HepG2 (cell line): ENCODE measurements around the gene PLD6. TPM values are rescaled to one million over a fixed set of nuclear protein-coding genes. Genes with fewer than 3 reads are reported as not detected.

Experiments used
- ATAC-seq: fragments of 200-7000 bp; cut with Tn5 transposase; 3 replicates; pipeline ENCODE4 v1.9.1; 2020; ENCODE audit warnings: mild to moderate bottlenecking, moderate library complexity
- BruUV-seq: library from RNA; stranded (reverse); fragments of 400-500 nt; replicated peaks from 2 replicates; lab custom pipeline; 2021; lab: Mats Ljungman, UMichigan
- CTCF ChIA-PET: fragments of 300-600 bp; formaldehyde crosslinking; extraction: SDS; loops from one replicate; lab custom pipeline; 2021; ENCODE audit warnings: low total read pairs, inconsistent platforms, low intra/inter-chr PET ratio; lab: Yijun Ruan, JAX
- POLR2A ChIA-PET: fragments of 350-600 bp; sonication (Branson Sonifier 250); formaldehyde crosslinking; loops from one replicate; lab custom pipeline; 2020; ENCODE audit warnings: antibody characterized with exemption, inconsistent platforms; lab: Yijun Ruan, JAX
- DNase-seq: peaks from one replicate; pipeline ENCODE4 v3.0.0-alpha.2; 2015; ENCODE audit warnings: low spot score
- FAIRE-seq: peaks from 3 replicates; lab custom pipeline; 2011; peaks lifted over from hg19 to GRCh38; lab: Jason Lieb, UNC
- H2AFZ ChIP-seq: one replicate; pipeline ENCODE4 v1.6.1; 2011; ENCODE audit warnings: low read length, inconsistent platforms
- H3K27ac ChIP-seq: fragments of 300-600 bp; 3 replicates; pipeline ENCODE4 v1.8.0; 2011; ENCODE audit warnings: mixed run types, mild to moderate bottlenecking, mixed read lengths, low read length, inconsistent platforms; ENCODE audit not compliant: insufficient read depth; ENCODE audit errors: extremely low read length
- H3K27me3 ChIP-seq, 2 experiments: fragments of 200-600 bp in 1 of 2; 2 replicates in 1 of 2; 3 replicates in 1 of 2; pipeline versions ENCODE4 v1.6.0 to v1.8.0; 2011; ENCODE audit warnings: low read length in 2 of 2, mild to moderate bottlenecking in 2 of 2, moderate library complexity in 2 of 2, inconsistent platforms in 1 of 2; ENCODE audit not compliant: insufficient read depth in 2 of 2, control insufficient read depth in 1 of 2
- H3K36me3 ChIP-seq, 2 experiments: fragments of 200-600 bp in 1 of 2; replicated peaks in 1 of 2; 2 replicates in 1 of 2; 3 replicates in 1 of 2; pipeline versions ENCODE4 v1.5.1 to v1.8.0; 2011; ENCODE audit warnings: low read length in 2 of 2, inconsistent platforms in 1 of 2; ENCODE audit not compliant: insufficient read depth in 2 of 2, control insufficient read depth in 1 of 2
- H3K4me1 ChIP-seq: 2 replicates; pipeline ENCODE4 v1.5.1; 2012; ENCODE audit warnings: low read length, inconsistent platforms; ENCODE audit not compliant: insufficient read depth
- H3K4me2 ChIP-seq: 2 replicates; pipeline ENCODE4 v1.6.0; 2011; ENCODE audit warnings: low read depth, low read length, inconsistent platforms
- H3K4me3 ChIP-seq, 3 experiments: fragments of 200-600 bp in 1 of 3; sonication (generic), shearing (Covaris generic) in 1 of 3; replicated peaks in 1 of 3; 2 replicates each; pipeline ENCODE4 v1.5.1; 2011 to 2016; ENCODE audit warnings: low read length in 3 of 3, inconsistent platforms in 2 of 3, low read depth in 2 of 3, mild to moderate bottlenecking in 2 of 3, control low read depth in 1 of 3, mixed read lengths in 1 of 3; ENCODE audit not compliant: insufficient read depth in 1 of 3
- H3K79me2 ChIP-seq: one replicate; pipeline ENCODE4 v1.6.1; 2011; ENCODE audit warnings: low read length, inconsistent platforms; ENCODE audit not compliant: insufficient read depth
- H3K9ac ChIP-seq: 2 replicates; pipeline ENCODE4 v1.6.0; 2011; ENCODE audit warnings: mild to moderate bottlenecking, low read depth, low read length, inconsistent platforms; ENCODE audit not compliant: insufficient read depth
- H3K9me3 ChIP-seq: 2 replicates; pipeline ENCODE4 v1.5.1; 2012; ENCODE audit warnings: mild to moderate bottlenecking, low read length
- H4K20me1 ChIP-seq: 2 replicates; pipeline ENCODE4 v1.6.0; 2011; ENCODE audit warnings: inconsistent platforms, mild to moderate bottlenecking, low read length, moderate library complexity; ENCODE audit not compliant: insufficient read depth
- AGO2 ChIP-seq: fragments of 200-400 bp; formaldehyde crosslinking; optimal IDR thresholded peaks from 2 replicates; pipeline ENCODE3; 2017; ENCODE audit warnings: mild to moderate bottlenecking, low read depth, low read length, moderate library complexity
- CSRNP2 ChIP-seq: sonication (generic); formaldehyde crosslinking; conservative IDR thresholded peaks from 2 replicates; pipeline ENCODE4 v1.8.0; 2022; ENCODE audit warnings: low read depth, missing genetic modification reagents
- DDIT3 ChIP-seq: sonication (generic); formaldehyde crosslinking; IDR thresholded peaks from 2 replicates; pipeline ENCODE4 v1.4.0; 2020; ENCODE audit warnings: mild to moderate bottlenecking, missing genetic modification reagents
- DRAP1 ChIP-seq: IDR thresholded peaks from 2 replicates; pipeline ENCODE4 v1.6.1; 2016; ENCODE audit warnings: missing genetic modification reagents, missing compliant biosample characterization
- ELF4 ChIP-seq: sonication (generic); formaldehyde crosslinking; IDR thresholded peaks from 2 replicates; pipeline ENCODE4 v1.5.0; 2020; ENCODE audit warnings: missing genetic modification reagents, mild to moderate bottlenecking, moderate library complexity, borderline replicate concordance
- ETS1 ChIP-seq: sonication (generic); formaldehyde crosslinking; IDR thresholded peaks from 2 replicates; pipeline ENCODE4 v1.4.0; 2020; ENCODE audit warnings: missing genetic modification reagents
- NPAS2 ChIP-seq: sonication (generic); formaldehyde crosslinking; IDR thresholded peaks from 2 replicates; pipeline ENCODE4 v1.8.0; 2022; ENCODE audit warnings: mild to moderate bottlenecking, missing genetic modification reagents, borderline replicate concordance
- PBX3 ChIP-seq: sonication (generic); formaldehyde crosslinking; IDR thresholded peaks from 2 replicates; pipeline ENCODE4 v1.8.1; 2023; ENCODE audit warnings: missing genetic modification reagents, inconsistent platforms, borderline replicate concordance
- STAT5B ChIP-seq: sonication (generic); formaldehyde crosslinking; IDR thresholded peaks from 2 replicates; pipeline ENCODE4 v1.4.0; 2020; ENCODE audit warnings: missing genetic modification reagents
- TOPORS ChIP-seq: sonication (generic); formaldehyde crosslinking; IDR thresholded peaks from 2 replicates; pipeline ENCODE4 v1.8.0; 2023; ENCODE audit warnings: mild to moderate bottlenecking, missing genetic modification reagents
- ZNF143 ChIP-seq: sonication (generic); formaldehyde crosslinking; IDR thresholded peaks from 2 replicates; pipeline ENCODE4 v1.4.0; 2020; ENCODE audit warnings: missing genetic modification reagents
- ZNF33B ChIP-seq: sonication (generic); formaldehyde crosslinking; IDR thresholded peaks from 2 replicates; pipeline ENCODE4 v1.5.1; 2020; ENCODE audit warnings: mild to moderate bottlenecking, missing genetic modification reagents
- WGBS: methylation state at CpG from one replicate; pipeline ENCODE4 v1.1.6; 2017; ENCODE audit warnings: low lambda C conversion rate; 5-methylcytosine and 5-hydroxymethylcytosine counted together
- in situ Hi-C: cut with HindIII; loops from 2 replicates; pipeline ENCODE4 v1.10.0; 2017; ENCODE audit warnings: low pct_unique_long_range_greater_than_20kb; ENCODE audit not compliant: extremely low pct_ligation_motif_present
- intact Hi-C: fragments of 100-400 bp; cut with micrococcal nuclease; formaldehyde crosslinking; loops from one replicate; pipeline ENCODE4 v1.10.0; 2022; ENCODE audit not compliant: unreplicated experiment
- polyA plus RNA-seq, 8 experiments: library from polyadenylated mRNA; depleted of rRNA in 3 of 8; stranded (reverse) in 7 of 8; unstranded in 1 of 8; fragments of >200 nt; fragmentation: Illumina TruSeq in 4 of 8; extraction: Trizol in 4 of 8; gene quantifications; 2 replicates each; pipeline versions ENCODE4 v1.2.1 to v1.2.3, GENCODE V29; 2011 to 2016; ENCODE audit warnings: low read depth in 4 of 8, missing spikeins in 1 of 8, mixed read lengths in 1 of 8; ENCODE audit not compliant: insufficient read depth in 1 of 8
- total RNA-seq, 5 experiments: library from RNA; depleted of rRNA; stranded (reverse); fragments of >200 nt; fragmentation: Illumina TruSeq; extraction: Trizol; gene quantifications; 2 replicates each; pipeline ENCODE4 v1.2.3, GENCODE V29; 2016; ENCODE audit warnings: low read depth in 1 of 5

Gene PLD6
- total and polyA plus RNA-seq, 2 of the 13 experiments (the other 11 are each of a cell fraction or from before 2014, with no cell fraction given), result 5.2 to 11.4 TPM

- no peak for TF ChIP-seq CSRNP2 (CRISPR knock-in tag)
- TF ChIP-seq NPAS2 (CRISPR knock-in tag), result no peak
- no peak for TF ChIP-seq TOPORS (CRISPR knock-in tag)
Measured at GRCh38 chr17:17223736-17224135, 17.6 kb upstream of the PLD6 start (continued).

- Histone ChIP-seq H3K4me2 (no peak overlapping the region), H3K36me3 (peaks cover 51 to 90% of the 10 kb centered on the region in 2 experiments), H2AFZ (no peak overlapping the region), H3K27ac (no peak overlapping the region), H3K9me3 (no peaks in the 10 kb centered on the region), H3K4me3 (no peak overlapping the region), H3K79me2 (no peaks in the 10 kb centered on the region), H3K27me3 (no peaks in the 10 kb centered on the region), H3K9ac (no peak overlapping the region), H3K4me1 (no peaks in the 10 kb centered on the region), H4K20me1 (no peaks in the 10 kb centered on the region)
- in situ Hi-C loops, result no loop called here
- WGBS, result 99% methylated on average over 13 of the region's 22 CpGs
- ChIA-PET CTCF (no interaction called here), POLR2A (no interaction called here)
- FAIRE-seq (no peak), DNase-seq (no peak), ATAC-seq (no peak)
- no TSS peak for BruUV-seq
- TF ChIP-seq ZNF143 (CRISPR knock-in tag) (no peak), STAT5B (CRISPR knock-in tag) (no peak), ZNF33B (CRISPR knock-in tag) (no peak), ETS1 (CRISPR knock-in tag) (no peak), AGO2 (no peak), DRAP1 (no peak), DDIT3 (CRISPR knock-in tag) (no peak), ELF4 (CRISPR knock-in tag) (no peak), PBX3 (CRISPR knock-in tag) (no peak)
- intact Hi-C loops, result no loop called here
Measured at GRCh38 chr17:17221329-17221728, 15.2 kb upstream of the PLD6 start.
